GM18907 (cell line): ENCODE results near the gene TBC1D16.

Source experiments
- ATAC-seq: cut with Tn5 transposase; IDR thresholded peaks from one replicate; pipeline ENCODE4 v1.9.1; 2021; ENCODE audit warnings: mild to moderate bottlenecking, moderate library complexity; ENCODE audit not compliant: unreplicated experiment

The TBC1D16 gene

DNA sequence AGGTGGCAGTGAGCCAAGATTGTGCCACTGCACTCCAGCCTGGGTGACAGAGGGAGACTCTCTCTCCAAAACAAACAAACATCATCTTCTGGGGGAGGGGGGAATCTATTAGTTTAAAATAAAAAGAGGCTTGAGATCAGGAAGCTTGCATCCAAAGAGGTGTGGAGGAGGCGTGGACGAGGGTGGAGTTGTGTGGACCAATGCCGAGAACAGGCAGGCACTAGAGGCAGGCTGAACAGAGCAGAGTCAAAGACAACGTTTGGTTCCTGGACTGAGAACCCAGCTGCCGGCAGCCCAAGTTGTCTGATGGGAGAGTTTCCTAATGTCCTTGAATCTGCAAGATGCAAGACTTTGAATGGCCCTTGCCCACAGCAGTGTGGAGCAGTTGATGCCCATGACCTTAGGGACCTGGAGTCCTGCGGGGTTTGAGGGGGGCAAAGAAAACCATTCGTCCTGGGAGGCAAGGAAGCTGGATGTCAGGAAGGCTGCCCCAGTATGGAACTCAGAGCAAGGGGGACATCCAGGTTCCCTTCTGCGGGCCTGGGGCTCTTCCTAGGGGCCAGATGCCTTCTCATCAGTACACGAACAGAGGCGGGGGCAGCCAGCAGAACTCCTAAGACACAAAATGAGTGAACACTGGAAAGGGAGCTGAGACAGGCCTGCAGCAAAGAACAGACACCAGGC is 9.2 kb downstream of the TBC1D16 start:
- no peak for ATAC-seq

DNA sequence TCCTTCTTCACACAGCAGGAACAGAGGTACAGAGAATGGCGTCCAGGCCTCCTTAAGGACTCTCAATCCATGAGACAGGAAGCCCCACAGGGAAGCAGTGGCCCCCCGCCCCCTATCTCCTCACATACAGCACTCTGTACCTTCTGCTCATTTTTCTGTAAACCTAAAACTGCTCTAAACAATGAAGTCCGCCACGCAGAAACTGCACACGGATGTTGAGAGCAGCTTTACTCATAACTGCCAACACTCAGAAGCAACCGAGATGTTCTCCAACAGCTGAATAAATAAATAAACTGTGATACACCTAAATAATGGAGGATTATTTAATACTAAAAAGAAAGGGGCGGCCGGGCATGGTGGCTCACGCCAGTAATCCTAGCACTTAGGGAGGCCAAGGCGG is 9.9 kb downstream of the TBC1D16 start:
- no peak for ATAC-seq

DNA sequence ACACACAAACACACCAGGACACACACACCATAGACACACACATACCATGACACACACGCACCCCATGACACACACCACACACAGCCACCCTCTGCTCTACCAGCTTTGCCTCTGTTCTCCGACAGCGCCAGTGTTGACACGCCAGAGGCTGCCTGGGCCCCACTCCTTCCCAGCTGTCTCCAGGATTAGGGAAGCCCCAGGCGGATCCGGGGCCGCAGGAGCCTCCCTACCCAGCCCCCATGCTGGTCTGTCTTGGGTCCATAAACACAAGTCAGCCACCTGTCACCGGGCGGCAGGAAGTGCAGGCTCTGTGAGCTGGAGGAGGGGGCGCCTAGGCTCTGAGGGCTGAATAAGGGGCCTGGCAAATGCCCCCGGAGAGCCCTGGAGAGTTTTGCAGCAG is 10.5 kb downstream of the TBC1D16 start:
- no peak for ATAC-seq

DNA sequence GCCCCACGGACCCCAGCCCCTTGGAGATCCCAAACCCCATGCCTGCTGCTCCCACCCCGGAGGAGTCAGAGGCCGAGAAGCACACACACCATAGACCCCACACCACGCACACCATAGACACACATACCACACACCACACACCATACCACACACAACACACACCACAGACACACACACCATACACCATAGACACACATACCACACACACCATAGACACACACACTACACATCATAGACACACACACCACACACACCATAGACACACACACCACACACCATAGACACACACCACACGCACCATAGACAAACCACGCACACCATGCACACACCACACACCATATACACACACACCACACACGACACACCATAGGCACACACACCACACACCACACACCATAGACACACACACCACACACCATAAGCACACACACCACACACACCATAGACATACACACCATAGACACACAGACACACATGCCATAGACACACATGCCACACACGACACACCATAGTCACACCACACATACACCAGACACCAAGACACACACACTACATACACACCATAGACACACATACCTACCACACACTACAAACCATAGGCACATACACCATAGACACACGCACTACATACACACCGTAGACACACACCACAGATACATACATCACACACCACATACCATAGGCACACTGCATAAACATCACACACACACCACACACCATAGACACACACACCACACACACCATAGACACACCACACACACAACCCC is 11.3 kb downstream of the TBC1D16 start:
- no peak for ATAC-seq

DNA sequence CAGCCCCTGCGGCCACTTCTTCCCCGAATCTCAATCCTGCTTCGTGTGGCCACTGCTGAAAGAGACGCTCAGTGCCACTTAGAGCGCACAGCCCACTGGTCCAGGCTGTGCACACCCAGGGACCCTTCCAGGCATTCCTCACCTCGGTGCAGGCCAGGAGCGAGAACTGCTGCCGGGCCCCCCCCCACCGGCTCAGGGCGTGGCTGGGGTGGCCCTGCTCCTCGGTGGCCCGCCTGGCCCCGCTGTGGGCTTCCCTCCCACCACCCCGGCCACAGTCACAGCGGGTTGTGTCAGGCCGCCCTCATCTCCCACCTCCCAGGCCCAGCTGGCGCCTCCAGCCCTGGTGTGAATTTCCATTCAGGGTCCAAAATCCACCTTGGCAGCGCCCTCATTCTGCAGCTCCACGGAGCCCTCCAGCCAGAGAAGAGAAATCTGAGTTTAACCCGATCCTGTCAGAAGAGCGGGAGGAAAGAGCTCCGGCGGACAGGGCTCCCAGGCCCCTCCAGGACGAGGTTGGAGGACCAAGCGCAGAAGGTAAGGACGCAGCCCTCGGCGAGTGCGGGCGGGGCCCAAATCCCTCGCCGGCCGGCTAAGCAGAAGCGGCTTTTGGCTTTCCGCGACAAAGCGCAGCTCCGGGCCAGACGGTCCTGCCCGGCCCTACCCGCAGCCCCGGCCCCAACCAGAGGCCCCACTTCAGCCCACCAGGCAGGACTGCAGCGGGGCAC is 12.0 kb downstream of the TBC1D16 start:
- ATAC-seq, result no peak

DNA sequence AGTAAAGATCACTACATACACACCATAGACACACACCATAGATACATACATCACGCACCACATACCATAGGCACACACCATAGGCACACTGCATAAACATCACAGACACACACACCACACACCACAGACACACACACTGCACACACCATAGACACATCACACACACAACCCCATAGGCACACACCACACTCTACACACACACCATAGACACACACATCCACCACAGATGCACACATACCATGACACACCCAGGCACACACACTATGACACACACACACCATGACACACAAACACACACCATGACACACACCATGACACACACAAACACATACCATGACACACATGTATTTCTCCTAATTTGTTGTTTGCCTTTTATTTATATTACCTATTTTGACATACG is 14.1 kb downstream of the TBC1D16 start:
- no peak for ATAC-seq

DNA sequence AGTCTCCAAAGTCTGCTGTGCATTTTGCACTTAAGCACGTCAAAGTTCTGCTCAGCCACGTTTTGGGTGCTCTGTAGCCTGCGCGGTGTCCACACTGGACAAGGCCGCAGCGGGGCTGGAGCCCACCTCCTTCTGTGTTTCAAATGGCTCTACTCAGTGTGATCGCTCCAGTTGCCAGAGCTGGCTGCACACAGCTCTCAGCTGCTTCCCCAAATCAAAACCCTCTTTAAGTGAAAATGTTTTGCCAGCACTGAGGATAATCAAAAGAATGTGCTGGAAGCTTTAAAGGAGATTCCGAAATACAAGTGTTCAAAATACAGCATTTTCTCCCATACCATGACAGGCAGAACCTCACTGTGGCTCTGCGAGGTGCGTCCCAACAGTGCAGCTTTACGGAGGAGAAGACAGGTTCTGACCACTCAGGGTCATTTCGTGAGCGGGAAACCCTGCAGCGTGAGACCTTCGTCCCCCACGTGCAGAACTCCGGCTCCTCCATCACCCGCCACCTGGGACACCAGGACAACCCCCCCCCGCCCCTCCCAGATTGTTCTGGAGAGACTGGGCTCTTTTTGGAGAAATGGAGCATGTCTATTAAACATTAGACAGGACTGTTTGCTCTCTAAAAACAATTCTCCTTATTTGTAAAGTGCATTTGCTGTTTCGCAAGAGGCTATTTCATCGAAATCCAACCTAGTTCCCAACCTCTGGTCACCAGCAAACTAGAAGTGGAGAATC is 16.6 kb downstream of the TBC1D16 start:
- no peak for ATAC-seq

DNA sequence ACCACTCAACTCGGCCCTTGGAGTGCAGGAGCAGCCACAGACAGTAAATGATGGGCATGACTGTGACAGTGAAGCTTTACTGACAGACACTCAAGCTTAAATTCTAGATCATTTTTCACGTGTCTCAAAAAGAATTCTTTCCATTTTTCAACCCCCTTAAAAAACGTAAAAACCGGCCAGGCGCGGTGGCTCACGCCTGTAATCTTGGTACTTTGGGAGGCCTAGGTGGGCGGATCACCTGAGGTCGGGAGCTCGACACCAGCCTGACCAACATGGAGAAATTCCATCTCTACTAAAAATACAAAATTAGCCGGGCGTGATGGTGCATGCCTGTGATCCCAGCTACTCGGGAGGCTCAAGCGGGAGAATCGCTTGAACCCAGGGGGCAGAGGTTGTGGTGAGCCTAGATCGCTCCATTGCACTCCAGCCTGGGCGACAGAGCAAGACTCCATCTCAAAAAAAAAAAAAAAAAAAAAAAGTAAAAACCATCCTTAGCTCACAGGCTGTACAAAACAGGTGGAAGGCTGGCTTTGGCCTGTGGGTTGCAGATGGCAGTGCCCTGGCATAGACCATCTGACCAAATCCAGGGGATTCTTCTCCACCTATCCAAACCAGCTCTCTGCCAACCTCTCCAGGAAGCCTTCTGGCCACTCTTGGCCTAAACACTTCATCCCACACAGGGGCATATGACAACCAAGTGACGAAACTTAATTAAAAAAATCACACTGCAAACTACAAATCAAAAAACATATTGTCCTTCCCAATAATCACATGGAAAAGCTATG is 18.3 kb downstream of the TBC1D16 start:
- no peak for ATAC-seq

DNA sequence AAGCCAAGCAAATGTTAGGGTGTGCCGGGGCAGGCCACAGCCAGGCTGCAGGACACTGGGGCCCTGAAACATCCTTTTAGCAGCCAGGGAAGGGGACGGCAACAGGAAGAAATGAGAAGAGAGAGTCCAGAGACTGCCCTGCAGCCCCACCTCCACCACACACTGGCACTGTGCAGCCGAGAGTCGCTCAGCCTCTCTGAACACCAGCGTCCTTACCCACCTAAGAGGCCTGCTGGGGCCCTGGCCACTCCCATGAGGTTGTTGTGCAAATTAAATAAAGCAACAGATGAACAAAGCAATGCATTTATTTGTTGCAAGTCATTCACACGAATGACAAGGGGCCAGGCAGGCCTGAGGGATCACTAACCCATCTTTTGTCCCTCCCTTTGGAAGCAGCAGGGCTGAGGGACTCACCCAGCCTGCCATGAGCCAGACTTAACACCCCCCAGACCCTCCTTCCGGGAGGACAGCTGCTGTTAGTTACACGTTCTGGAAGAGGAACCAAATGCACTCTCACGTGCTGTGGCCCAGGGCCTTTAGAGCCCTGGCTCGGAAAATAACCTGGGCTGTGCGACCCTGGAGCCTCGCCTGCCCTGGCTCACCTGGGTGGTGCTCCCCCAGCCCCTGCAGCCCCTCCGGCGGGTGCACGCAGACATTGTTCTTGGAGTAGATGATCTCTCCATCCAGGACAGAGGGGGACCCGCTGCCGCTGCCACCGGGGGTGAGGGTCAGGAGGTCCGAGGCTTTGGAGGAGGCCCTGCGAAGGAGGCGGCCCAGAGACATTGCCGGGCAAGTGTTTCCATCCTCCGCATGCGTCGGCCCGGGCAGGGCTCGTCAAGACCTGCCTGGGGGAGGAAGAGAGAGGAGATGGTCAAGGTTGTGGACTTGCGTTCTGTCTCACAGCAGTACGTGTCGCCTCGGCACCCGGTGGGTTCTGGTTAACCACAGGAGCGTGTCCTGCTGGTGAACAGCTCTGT is 22.6 kb downstream of the TBC1D16 start:
- no peak for ATAC-seq

DNA sequence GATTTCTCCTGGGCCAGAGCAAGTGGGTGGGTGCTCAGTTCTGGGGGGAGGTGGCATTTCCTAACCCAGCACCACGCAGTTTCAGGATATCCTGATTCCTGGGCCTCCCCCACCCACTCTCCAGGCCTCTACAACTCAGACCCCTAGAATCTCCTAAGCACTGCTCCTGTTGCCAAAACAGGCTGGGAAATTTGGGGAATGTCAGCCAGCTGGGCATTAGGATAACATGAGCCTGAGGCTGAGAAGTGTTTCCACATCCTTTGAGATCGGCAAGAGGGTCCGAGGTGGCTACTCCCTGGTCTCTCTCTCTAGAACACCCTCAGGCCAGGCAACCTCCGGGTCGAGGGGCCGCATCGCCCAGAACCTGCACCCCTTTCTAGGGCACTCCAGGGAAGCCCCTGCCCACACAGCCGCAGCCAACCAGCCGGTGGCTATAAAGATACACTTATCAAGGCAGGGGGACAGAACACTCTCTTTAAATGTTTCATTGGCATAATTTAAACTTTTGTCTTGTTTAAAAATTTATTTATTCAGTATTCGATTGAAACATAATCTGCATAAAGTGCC is 23.6 kb downstream of the TBC1D16 start:
- no peak for ATAC-seq

DNA sequence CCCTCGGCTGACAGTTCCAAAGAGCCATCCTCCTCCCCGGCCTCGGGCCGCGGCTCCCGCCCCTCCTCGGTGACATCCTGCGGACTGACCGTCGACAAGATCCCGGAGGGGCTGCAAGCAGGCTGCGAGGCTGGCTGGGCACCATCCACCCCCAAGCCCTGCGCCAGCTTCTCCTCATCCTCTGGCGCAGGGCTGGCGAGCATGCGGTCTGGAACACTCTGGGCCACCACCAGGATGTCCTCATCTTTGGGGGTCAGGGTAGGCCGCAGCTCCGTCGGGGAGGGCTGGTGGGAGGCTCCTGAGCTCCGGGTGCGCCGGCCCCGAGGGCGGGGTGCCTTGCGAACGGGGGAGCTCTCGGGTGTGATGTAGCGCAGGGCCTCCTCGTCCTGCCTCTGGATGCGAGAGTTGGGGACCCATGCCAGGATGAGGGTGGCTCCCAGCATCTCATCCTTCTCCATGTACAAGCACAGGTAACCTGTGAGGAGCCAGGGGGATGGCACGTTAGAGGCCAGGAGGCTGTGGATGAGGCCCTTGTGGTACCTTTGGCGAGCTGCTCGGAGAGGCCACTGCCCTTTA is 25.3 kb downstream of the TBC1D16 start:
- ATAC-seq, result no peak

DNA sequence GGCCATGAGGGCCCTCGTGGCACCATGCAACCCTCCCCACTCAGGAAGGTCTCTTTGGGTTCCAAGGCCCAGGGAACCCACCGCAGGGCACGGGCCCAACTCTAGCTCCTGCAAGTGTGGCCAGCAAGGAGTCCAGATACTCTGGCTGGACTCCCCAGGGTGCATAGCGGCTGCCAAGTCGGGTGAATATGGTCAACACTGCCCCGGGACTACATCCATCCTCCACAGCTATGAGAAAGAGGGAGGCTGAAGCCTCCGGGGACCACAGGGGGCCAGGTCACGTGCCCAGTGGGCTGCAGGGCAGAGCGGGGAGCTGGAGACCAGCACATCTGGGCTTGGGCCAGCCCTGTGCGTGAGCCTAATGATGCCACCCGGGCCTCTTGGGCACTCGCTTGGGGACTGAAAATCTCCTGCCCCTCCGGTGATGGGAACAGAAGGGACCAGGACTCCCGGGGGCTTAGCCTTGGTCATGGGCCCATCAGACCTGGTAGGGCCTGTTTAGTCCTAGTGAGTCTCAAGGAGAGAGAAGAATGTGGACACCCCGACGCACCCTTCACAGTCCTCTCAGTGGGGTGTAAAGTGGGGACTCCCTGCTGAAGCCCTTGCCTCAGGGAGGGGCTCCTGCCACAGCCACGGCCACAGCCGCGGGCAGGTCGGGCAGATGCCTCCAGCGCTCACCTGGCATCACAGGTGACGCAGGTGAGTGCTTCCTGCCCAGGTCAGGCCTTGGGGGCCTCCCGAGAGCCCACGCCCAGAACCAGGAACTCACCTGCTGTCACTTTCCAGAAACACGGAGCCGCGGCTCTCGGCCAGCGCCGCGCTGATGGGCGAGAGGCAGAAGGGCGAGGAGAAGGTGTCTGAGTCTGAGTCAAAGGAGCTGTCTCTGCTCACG is 26.0 kb downstream of the TBC1D16 start:
- no peak for ATAC-seq

DNA sequence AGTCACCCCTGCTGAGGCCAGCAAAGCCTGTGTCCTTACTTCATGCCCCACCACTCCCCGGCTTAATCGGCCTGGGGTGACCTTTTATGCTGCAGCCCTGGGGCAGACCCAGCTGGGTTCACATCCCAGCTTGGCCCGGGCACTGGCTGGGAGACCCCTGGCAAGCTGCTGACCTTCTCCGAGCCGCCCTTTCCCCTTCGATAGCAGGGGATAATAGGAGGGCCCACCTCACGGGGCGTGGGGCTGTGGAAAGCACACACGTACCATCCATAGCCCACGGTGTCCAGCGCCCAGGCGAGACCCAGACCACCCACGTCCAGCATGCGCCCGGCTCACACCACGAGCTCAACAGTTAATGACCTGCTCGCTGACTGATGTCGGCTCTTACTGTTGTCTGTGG is 26.8 kb downstream of the TBC1D16 start:
- ATAC-seq, result no peak

DNA sequence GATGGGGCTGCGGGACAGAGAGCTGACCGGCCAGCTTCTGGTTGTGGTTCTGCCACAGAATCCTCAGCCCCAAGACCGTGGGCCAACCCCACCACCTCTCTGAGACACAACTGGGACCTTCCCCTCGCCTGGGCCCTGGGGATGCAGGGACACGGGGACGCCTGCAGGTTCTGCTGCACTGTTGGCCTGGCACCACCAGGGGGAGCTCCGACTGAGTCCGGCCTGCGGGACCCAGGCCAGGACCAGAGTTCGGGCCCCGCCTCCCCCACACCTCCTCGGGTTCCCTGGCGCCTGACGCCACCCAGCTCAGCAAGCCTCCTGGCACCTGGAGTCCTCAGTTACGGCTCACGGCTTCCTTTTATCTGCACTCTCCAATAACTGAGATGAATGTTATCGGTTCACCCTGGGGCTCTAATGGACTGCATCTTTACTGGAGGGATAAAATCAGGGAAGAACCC is 27.3 kb downstream of the TBC1D16 start:
- no peak for ATAC-seq

DNA sequence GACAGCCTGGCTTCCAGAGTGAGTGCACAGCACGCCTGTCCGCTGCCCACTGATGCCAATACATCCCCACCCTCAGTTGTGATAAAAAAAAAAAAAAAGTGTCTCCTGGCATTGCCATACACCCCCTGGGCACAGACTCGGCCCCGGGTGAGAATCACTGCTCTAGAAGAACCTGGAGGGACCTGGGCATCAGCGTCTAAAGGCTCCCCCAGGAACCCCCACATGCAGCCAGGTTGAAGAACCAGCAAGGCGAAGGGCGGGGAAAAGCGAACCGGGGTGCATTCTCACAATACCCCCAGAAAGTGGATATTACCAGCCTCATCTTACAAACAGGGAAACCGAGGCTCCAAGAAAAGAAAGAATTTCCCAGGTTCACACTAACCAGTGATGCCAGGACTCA is 27.7 kb downstream of the TBC1D16 start:
- ATAC-seq, result no peak

DNA sequence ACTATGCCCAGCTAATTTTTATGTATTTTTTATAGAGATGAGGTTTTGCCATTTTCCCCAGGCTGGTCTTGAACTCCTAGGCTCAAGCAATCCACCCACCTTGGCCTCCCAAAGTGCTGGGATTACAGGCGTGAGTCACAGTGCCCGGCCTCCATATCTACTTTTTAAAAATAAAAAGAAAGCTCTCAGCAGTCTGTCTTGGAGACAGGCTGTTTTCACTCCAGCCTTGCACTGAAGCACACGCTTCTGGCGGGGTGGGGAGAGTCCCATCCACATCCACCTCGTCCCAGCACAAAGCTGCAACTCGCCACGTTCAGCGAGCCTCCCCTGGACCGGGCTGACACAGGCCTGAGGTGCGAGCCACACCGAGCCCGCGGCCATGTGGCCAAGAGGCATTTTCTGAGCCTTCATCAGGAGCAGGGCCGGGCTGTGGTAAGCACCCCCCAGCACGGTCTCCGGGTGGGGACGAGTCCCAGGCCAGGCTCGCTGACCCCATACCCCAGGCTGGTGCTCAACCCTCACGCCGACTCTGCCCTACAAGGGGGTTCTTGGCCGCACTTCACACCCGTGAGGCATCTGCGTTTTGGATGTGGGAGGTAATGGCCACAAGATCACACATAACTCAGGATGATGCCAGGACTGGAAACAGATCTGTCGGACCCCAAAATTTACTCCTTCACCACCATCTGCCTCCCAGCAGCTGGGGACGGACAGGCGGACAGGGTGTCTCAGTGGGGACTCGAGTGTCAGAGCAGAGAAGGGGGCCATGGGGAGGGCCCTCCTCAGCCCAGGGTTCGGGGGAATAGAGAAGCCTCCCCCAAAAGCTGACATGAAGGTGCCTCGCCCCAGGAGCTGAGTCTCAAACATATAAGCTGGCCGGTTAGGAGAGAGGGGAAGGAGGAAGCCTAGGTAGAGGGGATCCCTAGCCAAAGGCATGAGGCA is 28.6 kb downstream of the TBC1D16 start:
- no peak for ATAC-seq

DNA sequence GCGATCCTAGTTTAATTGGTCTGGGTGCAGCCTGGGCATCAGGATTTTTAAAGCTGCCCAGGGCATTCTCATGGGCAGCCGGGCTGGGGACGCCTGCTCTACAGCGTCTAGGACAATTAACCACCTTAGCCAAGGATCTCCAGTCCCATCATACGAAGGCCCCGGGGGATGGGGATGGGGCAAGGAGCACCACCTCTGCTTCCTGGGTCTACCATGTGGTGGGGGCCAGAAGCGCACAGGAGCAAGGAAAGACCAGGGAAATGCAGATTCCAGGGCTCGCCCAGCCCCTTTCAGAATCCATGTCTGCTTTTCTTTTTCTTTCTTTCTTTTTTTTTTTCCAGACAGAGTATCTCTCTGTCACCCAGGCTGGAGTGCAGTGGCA is 29.3 kb downstream of the TBC1D16 start:
- no peak for ATAC-seq
